ENCODE measurements around the gene ZFAND4. TPM values are rescaled to one million over a fixed set of nuclear protein-coding genes. Genes with fewer than 3 reads are reported as not detected.

Gene ZFAND4
- total RNA-seq, 1 experiment from 2014 or later: 17.2 TPM

DNA sequence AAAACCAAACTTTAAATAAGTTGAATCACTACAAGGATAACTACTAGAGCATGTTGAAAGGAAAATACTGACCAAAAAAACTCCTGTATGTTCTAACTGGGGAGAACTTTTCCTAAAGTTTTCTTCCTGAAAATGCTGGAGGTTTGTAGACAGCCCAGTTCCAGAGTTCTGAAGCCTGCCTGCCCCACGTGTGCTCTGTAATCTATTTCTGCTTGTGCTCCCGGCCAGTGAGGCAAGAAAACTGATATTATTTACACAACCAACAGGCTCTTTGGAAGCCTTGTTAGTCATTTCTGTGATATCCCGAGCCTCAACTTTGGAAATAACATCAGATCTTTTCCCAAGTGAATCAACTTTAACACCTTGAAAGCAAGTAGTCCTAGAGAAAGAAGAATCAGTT, 46.7 kb downstream of the ZFAND4 start:
- Histone ChIP-seq H4K91ac (ENCODE audit: insufficient read length, low read depth, low read length) (no peak overlapping the region), H3K79me2 (ENCODE audit: insufficient read depth, low read length) (no peaks in the 10 kb centered on the region), H3K27me3 (ENCODE audit: insufficient read depth, low read length) (no peaks in the 10 kb centered on the region), H2BK15ac (ENCODE audit: low read depth, low read length) (no peak overlapping the region), H3K9me3 (ENCODE audit: control insufficient read depth, low read depth, low read length) (no peaks in the 10 kb centered on the region), H3K9ac (ENCODE audit: extremely low read depth, insufficient read length, low read length) (no peak overlapping the region), H2AK5ac (ENCODE audit: insufficient read length, low read length) (no peak overlapping the region), H3K4me1 (ENCODE audit: insufficient read depth, low read length) (no peaks in the 10 kb centered on the region), H4K20me1 (ENCODE audit: control insufficient read depth, insufficient read depth, insufficient read length) (no peaks in the 10 kb centered on the region), H3K4me2 (ENCODE audit: insufficient read depth, insufficient read length, low read length) (no peak overlapping the region), H4K5ac (ENCODE audit: insufficient read length, low read depth, low read length) (no peak overlapping the region), H3K79me1 (ENCODE audit: insufficient read depth, low read depth, low read length, poor library complexity, severe bottlenecking) (no peaks in the 10 kb centered on the region), H2BK120ac (ENCODE audit: low read depth, low read length, poor library complexity, severe bottlenecking) (no peak overlapping the region), H3T11ph (ENCODE audit: low read length) (no peak overlapping the region), H3K4ac (ENCODE audit: low read depth, low read length) (no peak overlapping the region), H3K23me2 (ENCODE audit: insufficient read length, low read depth, low read length, poor library complexity, severe bottlenecking) (no peaks in the 10 kb centered on the region), H2BK20ac (ENCODE audit: low read depth, low read length, poor library complexity, severe bottlenecking) (no peak overlapping the region), H2AFZ (ENCODE audit: low read length) (no peak overlapping the region), H3K18ac (ENCODE audit: insufficient read length, low read depth, low read length) (no peak overlapping the region), H2BK12ac (ENCODE audit: insufficient read length, low read depth, low read length) (no peak overlapping the region), H3K27ac (ENCODE audit: insufficient read length, low read depth, low read length) (no peak overlapping the region), H4K8ac (replicated peaks; ENCODE audit: insufficient read length, low read depth, low read length) (no peak overlapping the region), H2BK5ac (ENCODE audit: insufficient read length, low read length) (no peak overlapping the region), H3K56ac (ENCODE audit: insufficient read length, low read depth, low read length) (no peak overlapping the region), H3K23ac (ENCODE audit: insufficient read length, low read depth, low read length) (no peak overlapping the region), H3K14ac (ENCODE audit: insufficient read depth, low read length) (no peak overlapping the region)
- Mint-ChIP-seq H3K36me3 (ENCODE audit: insufficient read depth in 1 of 3, low read depth in 3 of 3) (peaks cover 0 to 9% (median 0%) of the 10 kb centered on the region in 3 experiments; a peak in 2 of 7 replicates), H3K9me3 (no peaks in the 10 kb centered on the region), H3K27ac (no peak overlapping the region), H3K4me1 (no peaks in the 10 kb centered on the region), H3K4me3 (no peak overlapping the region), H3K27me3 (ENCODE audit: low read depth) (no peaks in the 10 kb centered on the region)
- no peak for DNase-seq
- TF ChIP-seq, protein P1, sequence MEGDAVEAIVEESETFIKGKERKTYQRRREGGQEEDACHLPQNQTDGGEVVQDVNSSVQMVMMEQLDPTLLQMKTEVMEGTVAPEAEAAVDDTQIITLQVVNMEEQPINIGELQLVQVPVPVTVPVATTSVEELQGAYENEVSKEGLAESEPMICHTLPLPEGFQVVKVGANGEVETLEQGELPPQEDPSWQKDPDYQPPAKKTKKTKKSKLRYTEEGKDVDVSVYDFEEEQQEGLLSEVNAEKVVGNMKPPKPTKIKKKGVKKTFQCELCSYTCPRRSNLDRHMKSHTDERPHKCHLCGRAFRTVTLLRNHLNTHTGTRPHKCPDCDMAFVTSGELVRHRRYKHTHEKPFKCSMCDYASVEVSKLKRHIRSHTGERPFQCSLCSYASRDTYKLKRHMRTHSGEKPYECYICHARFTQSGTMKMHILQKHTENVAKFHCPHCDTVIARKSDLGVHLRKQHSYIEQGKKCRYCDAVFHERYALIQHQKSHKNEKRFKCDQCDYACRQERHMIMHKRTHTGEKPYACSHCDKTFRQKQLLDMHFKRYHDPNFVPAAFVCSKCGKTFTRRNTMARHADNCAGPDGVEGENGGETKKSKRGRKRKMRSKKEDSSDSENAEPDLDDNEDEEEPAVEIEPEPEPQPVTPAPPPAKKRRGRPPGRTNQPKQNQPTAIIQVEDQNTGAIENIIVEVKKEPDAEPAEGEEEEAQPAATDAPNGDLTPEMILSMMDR (conservative IDR thresholded peaks at IDR 0.05): no peak
- WGBS (ENCODE audit: extremely low coverage, insufficient read length, low lambda C conversion rate): no CpG with 5 or more reads among the region's 3 CpGs

Data from H9 (cell line).